IPS-11a (cell line): ENCODE data around the gene PRRC2B.

ENCODE experiments used
- H3K4me3 ChIP-seq: one replicate; pipeline ENCODE4 v1.5.1; 2013; ENCODE audit warnings: low read depth, low read length, control low read depth

The PRRC2B gene

GRCh38 chr9:131483319-131484050 is 89.6 kb downstream of the PRRC2B start:
- H3K4me3 ChIP-seq = no peak overlapping the region

GRCh38 chr9:131484051-131484445 is 90.2 kb downstream of the PRRC2B start:
- H3K4me3 ChIP-seq = no peak overlapping the region

GRCh38 chr9:131484560-131485185 is 90.8 kb downstream of the PRRC2B start:
- no peak overlapping the region for H3K4me3 ChIP-seq

- no peak overlapping the region for H3K4me3 ChIP-seq
Observed at GRCh38 chr9:131485206-131485605, 91.3 kb downstream of the PRRC2B start.

GRCh38 chr9:131485728-131486422 is 92.0 kb downstream of the PRRC2B start:
- no peak overlapping the region for H3K4me3 ChIP-seq

GRCh38 chr9:131487001-131487400 is 93.1 kb downstream of the PRRC2B start:
- no peak overlapping the region for H3K4me3 ChIP-seq

- H3K4me3 ChIP-seq = no peak overlapping the region
Observed at GRCh38 chr9:131487621-131488031, 93.7 kb downstream of the PRRC2B start.

GRCh38 chr9:131490514-131490913 is 96.6 kb downstream of the PRRC2B start:
- H3K4me3 ChIP-seq = no peak overlapping the region

GRCh38 chr9:131491001-131491710 is 97.3 kb downstream of the PRRC2B start:
- no peak overlapping the region for H3K4me3 ChIP-seq

GRCh38 chr9:131492070-131492469 is 98.2 kb downstream of the PRRC2B start:
- H3K4me3 ChIP-seq = no peak overlapping the region

GRCh38 chr9:131494296-131494870 is 100.5 kb downstream of the PRRC2B start:
- H3K4me3 ChIP-seq = no peak overlapping the region

- H3K4me3 ChIP-seq = no peak overlapping the region
Observed at GRCh38 chr9:131495785-131496184, 101.9 kb downstream of the PRRC2B start.

GRCh38 chr9:131496844-131497405 is 103.0 kb downstream of the PRRC2B start:
- no peak overlapping the region for H3K4me3 ChIP-seq

GRCh38 chr9:131499254-131499767 is 105.4 kb downstream of the PRRC2B start:
- H3K4me3 ChIP-seq = no peak overlapping the region

- no peak overlapping the region for H3K4me3 ChIP-seq
Observed at GRCh38 chr9:131500377-131500776, 106.5 kb downstream of the PRRC2B start.

GRCh38 chr9:131500939-131501541 is 107.2 kb downstream of the PRRC2B start:
- no peak overlapping the region for H3K4me3 ChIP-seq

- peak within 1 kb of the TSS; percentile 72 for H3K4me3 ChIP-seq
Observed at GRCh38 chr9:131502781-131503625, 109.1 kb downstream of the PRRC2B start, which contains the start of gene POMT1. Gene POMT1 (plus strand): TSS chr9:131502918. CDS start chr9:131504219, 1,301 bp downstream.

GRCh38 chr9:131503626-131504465 is 110.0 kb downstream of the PRRC2B start:
- H3K4me3 ChIP-seq = peak overlapping the region; percentile 72
